Endothelial cell of umbilical vein (primary cell): Measurements from ENCODE around the gene ALDH1A3. TPM values are rescaled to one million over a fixed set of nuclear protein-coding genes. Genes with fewer than 3 reads are reported as not detected.

Source experiments
- BruUV-seq: library from RNA; stranded (reverse); fragments of 400-500 nt; replicated peaks from 2 replicates; lab custom pipeline; 2021; lab: Mats Ljungman, UMichigan
- CTCF ChIA-PET: fragments of 300-600, 350-600 bp; sonication (Branson Sonifier 250); formaldehyde crosslinking; loops from one replicate; lab custom pipeline; 2021; ENCODE audit warnings: antibody characterized with exemption, inconsistent platforms; lab: Charles Lee
- POLR2A ChIA-PET: fragments of 300-600, 350-600 bp; sonication (Branson Sonifier 250); formaldehyde crosslinking; loops from one replicate; lab custom pipeline; 2021; ENCODE audit warnings: antibody characterized with exemption, inconsistent platforms; lab: Charles Lee
- DNase-seq: peaks from one replicate; pipeline ENCODE4 v3.0.0-alpha.2; 2011; ENCODE audit warnings: low read depth, low spot score
- FAIRE-seq: peaks from 2 replicates; lab custom pipeline; 2011; peaks lifted over from hg19 to GRCh38; lab: Jason Lieb, UNC
- H2AFZ ChIP-seq: 2 replicates; pipeline ENCODE4 v1.6.0; 2012; ENCODE audit warnings: low read depth, low read length, control low read depth, inconsistent platforms
- H3K27ac ChIP-seq: 2 replicates; pipeline ENCODE4 v1.5.1; 2011; ENCODE audit warnings: low read depth, mild to moderate bottlenecking, control low read depth, low read length, moderate library complexity; ENCODE audit not compliant: insufficient read depth
- H3K27me3 ChIP-seq, 2 experiments: 2 replicates each; pipeline versions ENCODE4 v1.6.0 to v1.6.1; 2011; ENCODE audit warnings: low read length in 2 of 2, mixed read lengths in 1 of 2; ENCODE audit not compliant: control insufficient read depth in 2 of 2, insufficient read depth in 2 of 2
- H3K36me3 ChIP-seq, 2 experiments: 2 replicates in 1 of 2; 3 replicates in 1 of 2; pipeline ENCODE4 v1.5.1; 2011; ENCODE audit warnings: low read length in 2 of 2, mild to moderate bottlenecking in 1 of 2, moderate library complexity in 1 of 2; ENCODE audit not compliant: control insufficient read depth in 2 of 2, insufficient read depth in 2 of 2; ENCODE audit errors: extremely low read depth in 1 of 2
- H3K4me1 ChIP-seq: 3 replicates; pipeline ENCODE4 v1.5.1; 2011; ENCODE audit warnings: mild to moderate bottlenecking, low read length; ENCODE audit not compliant: control insufficient read depth, insufficient read depth; ENCODE audit errors: extremely low read depth
- H3K4me2 ChIP-seq: 2 replicates; pipeline ENCODE4 v1.6.1; 2011; ENCODE audit warnings: low read length, control low read depth, mixed read lengths; ENCODE audit not compliant: insufficient read depth
- H3K4me3 ChIP-seq, 3 experiments: fragments of 200-600 bp in 1 of 3; sonication (generic), shearing (Covaris generic) in 1 of 3; replicated peaks in 1 of 3; 2 replicates each; pipeline ENCODE4 v1.5.1; 2011 to 2016; ENCODE audit warnings: control low read depth in 3 of 3, low read length in 3 of 3, mild to moderate bottlenecking in 2 of 3, inconsistent platforms in 1 of 3, low read depth in 1 of 3, moderate library complexity in 1 of 3; ENCODE audit not compliant: insufficient read depth in 1 of 3
- H3K79me2 ChIP-seq: 2 replicates; pipeline ENCODE4 v1.6.0; 2012; ENCODE audit warnings: low read length, inconsistent platforms; ENCODE audit not compliant: control insufficient read depth, insufficient read depth
- H3K9ac ChIP-seq: replicated peaks from 2 replicates; pipeline ENCODE3; 2011; ENCODE audit warnings: low read length, control low read depth; ENCODE audit not compliant: insufficient read depth; ENCODE audit errors: extremely low read depth
- H3K9me1 ChIP-seq: replicated peaks from 3 replicates; pipeline ENCODE4 v1.6.0; 2011; ENCODE audit warnings: mild to moderate bottlenecking, low read length; ENCODE audit not compliant: control insufficient read depth, insufficient read depth; ENCODE audit errors: extremely low read depth
- H3K9me3 ChIP-seq: replicated peaks from 2 replicates; pipeline ENCODE4 v1.5.1; 2012; ENCODE audit warnings: low read length, inconsistent platforms; ENCODE audit not compliant: control insufficient read depth, insufficient read depth
- H4K20me1 ChIP-seq: replicated peaks from 2 replicates; pipeline ENCODE3; 2011; ENCODE audit warnings: mild to moderate bottlenecking, low read length; ENCODE audit not compliant: control insufficient read depth, insufficient read depth; ENCODE audit errors: extremely low read depth
- EZH2 ChIP-seq: IDR thresholded peaks from 2 replicates; pipeline ENCODE4 v1.6.1; 2012; ENCODE audit warnings: borderline replicate concordance, low read depth, mild to moderate bottlenecking, moderate library complexity, low read length, inconsistent platforms; ENCODE audit not compliant: severe bottlenecking
- FOS ChIP-seq: IDR thresholded peaks from 2 replicates; pipeline ENCODE4 v1.6.1; 2011; ENCODE audit warnings: mild to moderate bottlenecking, low read length, moderate library complexity, borderline replicate concordance; ENCODE audit not compliant: insufficient read depth
- GATA2 ChIP-seq: IDR thresholded peaks from 2 replicates; pipeline ENCODE4 v1.7.0; 2011; ENCODE audit warnings: low read depth, mild to moderate bottlenecking, moderate library complexity, mixed read lengths, low read length; ENCODE audit not compliant: insufficient read length, insufficient read depth
- JUN ChIP-seq: IDR thresholded peaks from 2 replicates; pipeline ENCODE4 v1.6.1; 2011; ENCODE audit warnings: borderline replicate concordance, low read depth; ENCODE audit not compliant: insufficient read length, insufficient read depth
- MYC ChIP-seq: IDR thresholded peaks from one replicate; pipeline ENCODE4 v1.6.1; 2011; ENCODE audit warnings: mild to moderate bottlenecking, low read depth, low read length
- POLR2A ChIP-seq: IDR thresholded peaks from 2 replicates; pipeline ENCODE4 v1.6.1; 2012; ENCODE audit warnings: low read depth, mild to moderate bottlenecking, control low read depth, low read length
- POLR2AphosphoS5 ChIP-seq: IDR thresholded peaks from 2 replicates; pipeline ENCODE4 v1.6.1; 2012; ENCODE audit warnings: low read depth, mild to moderate bottlenecking, control low read depth, low read length, moderate library complexity; ENCODE audit not compliant: insufficient read depth
- dilution Hi-C: fragments of 300-500 bp; cut with MboI; formaldehyde crosslinking; loops from one replicate; pipeline ENCODE4 v1.15.0; 2019; ENCODE audit warnings: low sequenced_read_pairs; ENCODE audit not compliant: extremely low pct_ligation_motif_present
- intact Hi-C: fragments of 100-400 bp; cut with micrococcal nuclease; formaldehyde crosslinking; loops from one replicate; pipeline ENCODE4 v1.10.0; 2022
- polyA plus RNA-seq, 4 experiments: library from polyadenylated mRNA; depleted of rRNA in 3 of 4; stranded (reverse) in 3 of 4; unstranded in 1 of 4; fragments of >200 nt; gene quantifications; 2 replicates each; pipeline versions ENCODE4 v1.2.1 to v1.2.3, GENCODE V29; 2011 to 2012; ENCODE audit warnings: missing spikeins in 1 of 4
- total RNA-seq: library from RNA; stranded (reverse); gene quantifications from 2 replicates; pipeline ENCODE4 v1.2.3, GENCODE V29; 2021
- TF ChIP-seq, protein P1 (sequence below), 2 donors: IDR thresholded peaks; 1 replicate in 1 of 2; 2 replicates in 1 of 2; pipeline ENCODE4 v1.5.1; 2011; ENCODE audit warnings: low read length in 2 of 2, mild to moderate bottlenecking in 2 of 2, moderate library complexity in 2 of 2, control low read depth in 1 of 2, inconsistent platforms in 1 of 2, low read depth in 1 of 2; ENCODE audit not compliant: insufficient read depth in 1 of 2; ENCODE audit errors: extremely low read depth in 1 of 2
- TF ChIP-seq, protein P2 (sequence below): IDR thresholded peaks from 2 replicates; pipeline ENCODE4 v1.6.1; 2011; ENCODE audit not compliant: insufficient read depth, insufficient read length

ALDH1A3 gene
- total and polyA plus RNA-seq, 2 donors (not counting 3 experiments of a cell fraction or from before 2014, with no cell fraction given), result 2.8 to 5.8 TPM

DNA sequence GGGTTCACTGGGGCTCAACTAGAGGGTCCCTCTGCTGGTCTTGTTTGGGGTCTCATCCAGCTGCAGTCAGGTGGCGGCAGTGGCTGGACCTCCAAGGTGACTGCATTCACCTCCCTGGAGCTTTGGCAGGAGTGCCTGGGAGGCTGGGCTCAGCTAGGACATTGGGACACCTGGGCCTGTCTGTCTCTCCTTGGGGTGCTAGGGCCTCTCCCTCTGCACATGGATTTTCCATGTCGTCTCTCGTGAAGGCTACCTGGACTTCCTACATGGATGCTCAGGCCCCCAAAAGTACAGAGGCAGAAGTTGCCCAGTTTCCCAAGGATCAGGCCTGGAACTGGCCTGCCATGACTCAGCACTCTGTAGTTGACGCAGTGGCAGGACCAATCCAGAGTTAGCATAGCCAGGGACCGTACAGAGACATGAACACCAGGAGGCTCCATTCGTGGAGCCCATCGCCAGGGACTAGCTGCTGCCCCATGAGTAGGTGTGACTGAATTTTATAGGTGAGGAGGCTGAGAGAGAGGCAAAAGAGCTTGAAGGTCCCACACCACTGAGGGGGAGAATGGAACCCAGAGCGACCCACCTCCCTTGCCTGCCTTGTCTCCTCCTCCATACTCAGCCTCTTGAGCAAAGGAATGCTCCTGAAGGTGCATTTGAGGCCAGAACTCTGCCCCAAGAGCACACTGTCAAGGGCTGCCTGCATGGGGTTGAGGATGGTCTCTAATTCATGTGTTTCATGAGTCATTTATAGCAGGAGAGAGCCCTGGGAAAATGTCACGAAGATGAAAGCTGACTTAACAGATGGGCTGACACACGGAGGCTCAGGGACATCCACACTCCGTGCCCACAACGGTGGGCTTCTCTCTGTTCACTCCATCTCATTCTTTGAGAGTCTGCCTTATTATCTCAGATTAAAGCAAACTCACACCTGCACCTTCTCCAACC is 13.0 kb upstream of the ALDH1A3 start:
- ChIA-PET POLR2A (no interaction called here), CTCF (interaction anchor here (0.9 to 1.5 kb wide), 2 partner anchors 22 to 140 kb away, joined by 3 to 5 read pairs; no protein-coding TSS in a partner anchor)
- TF ChIP-seq POLR2AphosphoS5 (no peak), GATA2 (no peak), MYC (no peak), JUN (no peak), FOS (no peak)
- Histone ChIP-seq H3K4me1 (no peaks in the 10 kb centered on the region), H3K9ac (no peak overlapping the region), H3K4me3 (no peak overlapping the region), H3K9me1 (no peaks in the 10 kb centered on the region), H3K36me3 (no peaks in the 10 kb centered on the region), H3K9me3 (no peaks in the 10 kb centered on the region), H2AFZ (no peak overlapping the region), H3K79me2 (no peaks in the 10 kb centered on the region), H3K4me2 (no peak overlapping the region), H4K20me1 (no peaks in the 10 kb centered on the region), H3K27ac (no peak overlapping the region), H3K27me3 (peaks cover 0 to 2% of the 10 kb centered on the region in 2 experiments)
- DNase-seq (no peak), FAIRE-seq (no peak)
- dilution Hi-C loops (no loop called here), intact Hi-C loops (no loop called here)
- no TSS peak for BruUV-seq

DNA sequence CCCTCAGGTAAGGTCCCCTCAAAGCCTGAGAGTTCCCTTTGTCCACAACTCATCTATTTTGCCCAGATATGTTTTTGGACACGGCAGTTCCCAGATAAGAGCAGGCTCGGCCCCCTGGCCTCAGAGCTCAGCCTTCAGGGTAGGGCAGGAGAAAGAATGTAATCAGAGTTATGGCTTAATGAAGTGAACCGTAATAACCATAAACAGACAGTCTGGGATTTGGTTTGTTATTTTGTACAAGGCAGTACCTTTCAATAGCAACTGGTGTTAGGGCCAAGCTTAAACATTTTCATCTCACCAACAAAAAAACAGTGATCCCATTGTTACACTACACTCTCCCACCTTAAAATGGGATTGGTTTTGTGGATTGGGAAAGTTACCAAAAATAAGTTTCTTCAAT is 12.2 kb upstream of the ALDH1A3 start:
- no TSS peak for BruUV-seq

More for the DNA sequence above, 12.2 kb upstream of the ALDH1A3 start:
- intact Hi-C loops, result no loop called here
- no peak for FAIRE-seq
- H4K20me1 ChIP-seq, result no peaks in the 10 kb centered on the region
- H3K9ac ChIP-seq, result no peak overlapping the region
- no peak for DNase-seq
- no peaks in the 10 kb centered on the region for H3K36me3 ChIP-seq
- H3K27me3 ChIP-seq, result peaks cover 0 to 3% of the 10 kb centered on the region in 2 experiments
- no peak overlapping the region for H3K4me2 ChIP-seq
- ChIA-PET POLR2A (no interaction called here), CTCF (interaction anchor here (1.3 kb wide), 1 partner anchor 240 kb away, joined by 5 read pairs; no protein-coding TSS in a partner anchor)
- H3K4me1 ChIP-seq, result no peaks in the 10 kb centered on the region
- no peak overlapping the region for H3K4me3 ChIP-seq
- no peaks in the 10 kb centered on the region for H3K9me3 ChIP-seq
- no peak overlapping the region for H3K27ac ChIP-seq
- no peaks in the 10 kb centered on the region for H3K79me2 ChIP-seq
- H2AFZ ChIP-seq, result no peak overlapping the region
- TF ChIP-seq GATA2 (no peak), EZH2 (no peak), JUN (no peak), FOS (no peak), POLR2A (no peak), MYC (no peak), POLR2AphosphoS5 (no peak)
- TF ChIP-seq, protein P1, sequence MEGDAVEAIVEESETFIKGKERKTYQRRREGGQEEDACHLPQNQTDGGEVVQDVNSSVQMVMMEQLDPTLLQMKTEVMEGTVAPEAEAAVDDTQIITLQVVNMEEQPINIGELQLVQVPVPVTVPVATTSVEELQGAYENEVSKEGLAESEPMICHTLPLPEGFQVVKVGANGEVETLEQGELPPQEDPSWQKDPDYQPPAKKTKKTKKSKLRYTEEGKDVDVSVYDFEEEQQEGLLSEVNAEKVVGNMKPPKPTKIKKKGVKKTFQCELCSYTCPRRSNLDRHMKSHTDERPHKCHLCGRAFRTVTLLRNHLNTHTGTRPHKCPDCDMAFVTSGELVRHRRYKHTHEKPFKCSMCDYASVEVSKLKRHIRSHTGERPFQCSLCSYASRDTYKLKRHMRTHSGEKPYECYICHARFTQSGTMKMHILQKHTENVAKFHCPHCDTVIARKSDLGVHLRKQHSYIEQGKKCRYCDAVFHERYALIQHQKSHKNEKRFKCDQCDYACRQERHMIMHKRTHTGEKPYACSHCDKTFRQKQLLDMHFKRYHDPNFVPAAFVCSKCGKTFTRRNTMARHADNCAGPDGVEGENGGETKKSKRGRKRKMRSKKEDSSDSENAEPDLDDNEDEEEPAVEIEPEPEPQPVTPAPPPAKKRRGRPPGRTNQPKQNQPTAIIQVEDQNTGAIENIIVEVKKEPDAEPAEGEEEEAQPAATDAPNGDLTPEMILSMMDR (IDR thresholded peaks at IDR 0.05; ENCODE audit: extremely low read depth in 1 of 2, insufficient read depth in 1 of 2, low read depth in 1 of 2, low read length in 2 of 2), result no peak
- TF ChIP-seq, protein P2, sequence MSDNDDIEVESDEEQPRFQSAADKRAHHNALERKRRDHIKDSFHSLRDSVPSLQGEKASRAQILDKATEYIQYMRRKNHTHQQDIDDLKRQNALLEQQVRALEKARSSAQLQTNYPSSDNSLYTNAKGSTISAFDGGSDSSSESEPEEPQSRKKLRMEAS, result no peak
- H3K9me1 ChIP-seq, result no peaks in the 10 kb centered on the region
- dilution Hi-C loops, result no loop called here
